Measurements from ENCODE around the gene ATP5MC3.
A peak's percentile ranks its signal among the peaks of the same experiment; 100 is the strongest.

The ATP5MC3 gene

GRCh38 chr2:175167792-175168563 is 13.5 kb downstream of the ATP5MC3 start, which contains the start of gene ATF2:
ATF2 (minus strand) TSS chr2:175168203; CDS start chr2:175136443, 31,760 bp downstream.
- peak; percentile 97 for DNase-seq

- DNase-seq = no peak
Observed at GRCh38 chr2:175167076-175167791, 14.3 kb downstream of the ATP5MC3 start.

GRCh38 chr2:175166216-175166824 is 15.2 kb downstream of the ATP5MC3 start:
- DNase-seq = no peak

- DNase-seq = no peak
Observed at GRCh38 chr2:175164235-175164634, 17.3 kb downstream of the ATP5MC3 start.

GRCh38 chr2:175158894-175159293 is 22.6 kb downstream of the ATP5MC3 start:
- DNase-seq = no peak

- DNase-seq = no peak
Observed at GRCh38 chr2:175156534-175156933, 25.0 kb downstream of the ATP5MC3 start.

- no peak for DNase-seq
Observed at GRCh38 chr2:175154661-175155082, 26.8 kb downstream of the ATP5MC3 start.

- no peak for DNase-seq
Observed at GRCh38 chr2:175152242-175152641, 29.3 kb downstream of the ATP5MC3 start.

GRCh38 chr2:175151791-175152190 is 29.7 kb downstream of the ATP5MC3 start:
- no peak for DNase-seq

GRCh38 chr2:175147186-175147585 is 34.3 kb downstream of the ATP5MC3 start:
- no peak for DNase-seq

- no peak for DNase-seq
Observed at GRCh38 chr2:175143678-175144077, 37.8 kb downstream of the ATP5MC3 start.

GRCh38 chr2:175143191-175143590 is 38.3 kb downstream of the ATP5MC3 start:
- no peak for DNase-seq

- DNase-seq = no peak
Observed at GRCh38 chr2:175140332-175140731, 41.2 kb downstream of the ATP5MC3 start.

- no peak for DNase-seq
Observed at GRCh38 chr2:175137793-175138192, 43.7 kb downstream of the ATP5MC3 start.

GRCh38 chr2:175136334-175137215 is 44.9 kb downstream of the ATP5MC3 start:
- DNase-seq = no peak

- no peak for DNase-seq
Observed at GRCh38 chr2:175135862-175136261, 45.6 kb downstream of the ATP5MC3 start.

- no peak for DNase-seq
Observed at GRCh38 chr2:175135177-175135576, 46.3 kb downstream of the ATP5MC3 start.

- DNase-seq = no peak
Observed at GRCh38 chr2:175131252-175131651, 50.3 kb downstream of the ATP5MC3 start.

GRCh38 chr2:175126661-175127060 is 54.8 kb downstream of the ATP5MC3 start:
- no peak for DNase-seq
